ENCODE measurements around the gene KRT85. TPM values are rescaled to one million over a fixed set of nuclear protein-coding genes. Genes with fewer than 3 reads are reported as not detected.
A peak's percentile ranks its signal among the peaks of the same experiment; 100 is the strongest.

Gene KRT85
- total RNA-seq, 2 experiments from 2014 or later = not detected

DNA sequence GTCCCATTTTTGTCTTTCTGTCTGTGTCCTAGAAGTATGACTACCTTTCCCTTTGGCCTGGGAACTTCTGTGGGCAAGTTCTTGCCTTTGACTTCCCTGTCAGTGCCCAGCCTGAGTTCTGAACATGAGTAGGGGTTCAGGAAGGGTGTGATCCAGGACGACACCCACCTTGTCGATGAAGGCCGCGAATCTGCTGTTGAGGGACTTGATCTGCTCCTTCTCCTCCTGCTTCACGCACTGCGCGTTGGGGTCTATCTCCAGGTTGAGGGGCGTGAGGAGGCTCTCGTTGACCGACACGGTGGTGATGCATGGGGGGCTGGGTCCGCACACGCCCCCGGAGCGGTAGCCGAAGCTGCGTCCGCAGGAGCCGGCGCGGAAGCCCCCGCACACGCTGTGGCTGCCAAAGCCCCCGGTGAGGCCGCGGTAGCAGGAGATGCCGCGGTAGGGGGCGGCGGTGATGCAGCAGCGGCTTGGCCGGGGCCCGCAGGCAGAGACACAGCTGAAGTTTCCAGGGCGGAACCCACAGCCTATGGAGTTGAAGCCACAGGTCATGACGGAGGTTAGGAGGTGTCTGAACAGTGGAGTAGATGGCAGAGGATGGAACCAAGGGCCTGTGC is 46.4 kb downstream of the KRT85 start, which contains the start of gene KRT83:
KRT83 (minus strand) TSS at position 615 of the 617 bp plus-strand sequence; CDS start at position 552, 63 bp downstream.
- DNase-seq (no peak), ATAC-seq (ENCODE audit: poor library complexity) (no peak)
- Histone ChIP-seq H3K36me3 (ENCODE audit: insufficient read depth, low read length) (no peaks in the 10 kb centered on the region), H3K4me3 (ENCODE audit: low read length) (no peak within 1 kb of the TSS), H3K9me3 (ENCODE audit: control insufficient read depth in 1 of 2, insufficient read depth in 1 of 2, low read length in 2 of 2) (no peaks in the 10 kb centered on the region), H3K27ac (ENCODE audit: low read depth in 1 of 2, low read length in 2 of 2) (no peak within 1 kb of the TSS), H3K4me1 (ENCODE audit: insufficient read depth, low read length) (peaks cover 2% of the 10 kb centered on the region), H3K27me3 (ENCODE audit: control insufficient read depth in 1 of 2, insufficient read depth in 2 of 2, low read length in 2 of 2) (peaks cover 5 to 12% of the 10 kb centered on the region in 2 experiments)
- Mint-ChIP-seq H3K27ac (no peak within 1 kb of the TSS), H3K27me3 (peaks cover 57% of the 10 kb centered on the region), H3K4me3 (no peak within 1 kb of the TSS), H3K9me3 (no peaks in the 10 kb centered on the region), H3K4me1 (ENCODE audit: low read depth) (no peaks in the 10 kb centered on the region), H3K36me3 (ENCODE audit: low read depth) (no peaks in the 10 kb centered on the region)
- ChIA-PET CTCF (no interaction called here), POLR2A (no interaction called here)
- intact Hi-C loops (cut with DNase I, micrococcal nuclease) = no loop called here
- no peak for TF ChIP-seq CTCF (IDR thresholded peaks at IDR 0.05)

DNA sequence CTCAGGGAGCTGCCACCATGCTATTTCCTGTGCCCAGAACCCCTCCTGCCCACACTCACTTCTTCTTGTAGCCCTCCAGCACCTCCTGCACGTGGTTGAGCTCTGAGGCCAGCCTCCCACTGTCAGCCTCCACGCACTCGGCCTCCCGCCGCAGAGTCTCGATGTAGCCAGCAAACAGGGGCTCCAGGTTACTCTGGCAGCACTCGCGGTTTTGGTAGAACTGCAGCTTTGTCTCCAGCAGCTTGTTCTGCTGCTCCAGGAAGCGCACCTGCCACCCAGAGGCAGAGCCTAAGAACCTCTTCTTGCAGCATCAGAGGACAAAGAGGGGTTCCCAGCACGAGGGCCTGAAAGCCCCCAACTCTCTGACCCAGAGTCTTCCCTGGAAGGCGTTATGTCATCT is 48.2 kb downstream of the KRT85 start:
- Histone ChIP-seq H3K4me1 (ENCODE audit: insufficient read depth, low read length) (peaks cover 2% of the 10 kb centered on the region), H3K4me3 (ENCODE audit: low read length) (no peak overlapping the region), H3K27me3 (ENCODE audit: control insufficient read depth in 1 of 2, insufficient read depth in 2 of 2, low read length in 2 of 2) (peaks cover 5 to 14% of the 10 kb centered on the region in 2 experiments), H3K36me3 (ENCODE audit: insufficient read depth, low read length) (no peaks in the 10 kb centered on the region), H3K27ac (ENCODE audit: low read depth in 1 of 2, low read length in 2 of 2) (no peak overlapping the region), H3K9me3 (ENCODE audit: control insufficient read depth in 1 of 2, insufficient read depth in 1 of 2, low read length in 2 of 2) (no peaks in the 10 kb centered on the region)
- ChIA-PET CTCF (interaction anchor here (1.6 kb wide), 1 partner anchor 9 kb away, joined by 6 read pairs; no protein-coding TSS in a partner anchor), POLR2A (no interaction called here)
- no peak for TF ChIP-seq CTCF (IDR thresholded peaks at IDR 0.05)
- Mint-ChIP-seq H3K27ac (no peak overlapping the region), H3K27me3 (peaks cover 55% of the 10 kb centered on the region), H3K36me3 (ENCODE audit: low read depth) (no peaks in the 10 kb centered on the region), H3K4me1 (ENCODE audit: low read depth) (no peaks in the 10 kb centered on the region), H3K4me3 (no peak overlapping the region), H3K9me3 (no peaks in the 10 kb centered on the region)
- ATAC-seq (ENCODE audit: poor library complexity) (no peak), DNase-seq (peak in 2 of 14 experiments; percentile 5 to 32)
- intact Hi-C loops (cut with DNase I, micrococcal nuclease) = no loop called here

- Mint-ChIP-seq H3K9me3 (no peaks in the 10 kb centered on the region), H3K36me3 (ENCODE audit: low read depth) (no peaks in the 10 kb centered on the region), H3K4me3 (no peak overlapping the region), H3K27ac (no peak overlapping the region), H3K4me1 (ENCODE audit: low read depth) (no peaks in the 10 kb centered on the region), H3K27me3 (peaks cover 58% of the 10 kb centered on the region)
- DNase-seq (peak in 1 of 14 experiments; percentile 11), ATAC-seq (ENCODE audit: poor library complexity) (no peak)
- peaks cover 2% of the 10 kb centered on the region for H3K4me1 ChIP-seq (ENCODE audit: insufficient read depth, low read length)
- ChIA-PET CTCF (interaction anchor here (1.6 kb wide), 1 partner anchor 9 kb away, joined by 6 read pairs; no protein-coding TSS in a partner anchor), POLR2A (no interaction called here)
- no peaks in the 10 kb centered on the region for H3K36me3 ChIP-seq (ENCODE audit: insufficient read depth, low read length)
- no peak for TF ChIP-seq CTCF (IDR thresholded peaks at IDR 0.05)
- H3K27me3 ChIP-seq (ENCODE audit: control insufficient read depth in 1 of 2, insufficient read depth in 2 of 2, low read length in 2 of 2) = peaks cover 5 to 10% of the 10 kb centered on the region in 2 experiments
- intact Hi-C loops (cut with DNase I, micrococcal nuclease) = no loop called here
- H3K4me3 ChIP-seq (ENCODE audit: low read length) = no peak overlapping the region
- H3K9me3 ChIP-seq (ENCODE audit: control insufficient read depth in 1 of 2, insufficient read depth in 1 of 2, low read length in 2 of 2) = no peaks in the 10 kb centered on the region
- no peak overlapping the region for H3K27ac ChIP-seq (ENCODE audit: low read depth in 1 of 2, low read length in 2 of 2)
Measured at GRCh38 chr12:52318241-52318990, 48.9 kb downstream of the KRT85 start.
